PFSK-1 (cell line): Measurements from ENCODE around the gene CD200.

ENCODE experiments used
- POLR2AphosphoS5 ChIP-seq: IDR thresholded peaks from 2 replicates; pipeline ENCODE4 v1.6.1; 2012; ENCODE audit warnings: low read depth, mild to moderate bottlenecking, control low read depth, low read length, moderate library complexity
- SIN3A ChIP-seq: IDR thresholded peaks from 2 replicates; pipeline ENCODE4 v1.6.1; 2012; ENCODE audit warnings: mild to moderate bottlenecking, low read length, moderate library complexity, borderline replicate concordance; ENCODE audit not compliant: insufficient read depth

- TF ChIP-seq SIN3A (no peak), POLR2AphosphoS5 (no peak)
Measured at GRCh38 chr3:112306825-112307224, 26.1 kb upstream of the CD200 start.
